ENCODE data around the gene BDKRB2. TPM values are rescaled to one million over a fixed set of nuclear protein-coding genes. Genes with fewer than 3 reads are reported as not detected.

BDKRB2 gene
- total RNA-seq, 1 experiment from 2014 or later: 28.2 TPM

Other genes starting within 250 kb of the BDKRB2 start
- 3.0 TPM in 2 replicates for gene C14orf132, start 165.5 kb upstream of the BDKRB2 start, total RNA-seq (2014; rRNA removed; shearing (Covaris generic))
- gene BDKRB1, start 51.4 kb downstream of the BDKRB2 start, total RNA-seq (2014; rRNA removed; shearing (Covaris generic)): 0.34 and 10.3 TPM in 2 replicates
- gene ATG2B, start 158.5 kb downstream of the BDKRB2 start, total RNA-seq (2014; rRNA removed; shearing (Covaris generic)): 5.0 and 11.0 TPM in 2 replicates
- gene GSKIP, start 158.7 kb downstream of the BDKRB2 start, total RNA-seq (2014; rRNA removed; shearing (Covaris generic)): 41.5 and 45.0 TPM in 2 replicates
- not detected in 2 replicates for gene AK7, start 187.3 kb downstream of the BDKRB2 start, total RNA-seq (2014; rRNA removed; shearing (Covaris generic))